Astrocyte of the cerebellum (primary cell): ENCODE results near the gene SEC11C.
A peak's percentile ranks its signal among the peaks of the same experiment; 100 is the strongest.

Experiments used
- DNase-seq: peaks from one replicate; pipeline ENCODE4 v3.0.0-alpha.2; 2011; ENCODE audit warnings: low read depth
- H3K4me3 ChIP-seq: 2 replicates; pipeline ENCODE4 v1.5.1; 2011; ENCODE audit warnings: mild to moderate bottlenecking, low read depth, low read length, moderate library complexity
- CTCF ChIP-seq: IDR thresholded peaks from 2 replicates; pipeline ENCODE4 v1.5.1; 2012; ENCODE audit warnings: low read length, low read depth, moderate library complexity, mild to moderate bottlenecking; ENCODE audit errors: missing control alignments
- in situ Hi-C: cut with HindIII; loops from 2 replicates; pipeline ENCODE4 v1.10.0; 2017; ENCODE audit warnings: low sequenced_read_pairs

Gene SEC11C

GRCh38 chr18:59109375-59109774 is 30.3 kb upstream of the SEC11C start:
- in situ Hi-C loops: no loop called here
- no peak overlapping the region for H3K4me3 ChIP-seq
- TF ChIP-seq CTCF: no peak
- DNase-seq: no peak

- in situ Hi-C loops: no loop called here
- no peak for DNase-seq
- TF ChIP-seq CTCF: no peak
- H3K4me3 ChIP-seq: no peak overlapping the region
Measured at GRCh38 chr18:59114160-59114559, 25.5 kb upstream of the SEC11C start.

- in situ Hi-C loops: no loop called here
- DNase-seq: peak; percentile 37
- TF ChIP-seq CTCF: no peak
- H3K4me3 ChIP-seq: no peak overlapping the region
Measured at GRCh38 chr18:59123588-59124369, 15.9 kb upstream of the SEC11C start.

GRCh38 chr18:59124370-59124704 is 15.3 kb upstream of the SEC11C start:
- DNase-seq: no peak
- in situ Hi-C loops: no loop called here
- no peak for TF ChIP-seq CTCF
- no peak overlapping the region for H3K4me3 ChIP-seq

- H3K4me3 ChIP-seq: no peak overlapping the region
- TF ChIP-seq CTCF: no peak
- no peak for DNase-seq
- in situ Hi-C loops: no loop called here
Measured at GRCh38 chr18:59127047-59127446, 12.6 kb upstream of the SEC11C start.

GRCh38 chr18:59129951-59130703 is 9.6 kb upstream of the SEC11C start:
- in situ Hi-C loops: no loop called here
- no peak for DNase-seq
- no peak for TF ChIP-seq CTCF

More at GRCh38 chr18:59129951-59130703, 9.6 kb upstream of the SEC11C start:
- no peak overlapping the region for H3K4me3 ChIP-seq
